Right lung (tissue), 5 donors: ENCODE measurements around the gene ZMYND10. TPM values are rescaled to one million over a fixed set of nuclear protein-coding genes. Genes with fewer than 3 reads are reported as not detected.

Source experiments
- polyA plus RNA-seq, 5 donors: library from polyadenylated mRNA; unstranded; fragments of 120-200 nt; gene quantifications; one replicate each; pipeline versions ENCODE4 v1.2.1 to v1.2.3, GENCODE V29; 2013; ENCODE audit warnings: inconsistent platforms in 1 of 5, low replicate concordance in 1 of 5; ENCODE audit not compliant: insufficient read length in 5 of 5, insufficient read depth in 1 of 5

The ZMYND10 gene
- polyA plus RNA-seq, 5 donors, result 4.7 to 32.7 (median 20.9) TPM

Other genes starting within 250 kb of the ZMYND10 start
- gene SEMA3F, start 190.4 kb downstream of the ZMYND10 start, polyA plus RNA-seq, result 10 to 100 TPM; 33.1 to 57.1 (median 44.4) TPM
- gene GNAT1, start 154.1 kb downstream of the ZMYND10 start, polyA plus RNA-seq, result not detected
- 10 to 100 TPM in 1 of 5 donors, 1 to 10 TPM in 4; 5.3 to 10.0 (median 7.9) TPM for gene SLC38A3, start 140.5 kb downstream of the ZMYND10 start, polyA plus RNA-seq
- 100 to 1,000 TPM; 234 to 282 (median 257) TPM for gene GNAI2, start 109.5 kb downstream of the ZMYND10 start, polyA plus RNA-seq
- 10 to 100 TPM; 14.9 to 31.5 (median 29.6) TPM for gene SEMA3B, start 76.6 kb downstream of the ZMYND10 start, polyA plus RNA-seq
- 1 to 10 TPM in 1 of 5 donors, under 1 TPM in 4; 0.14 to 1.4 (median 0.36) TPM for gene LSMEM2, start 66.6 kb downstream of the ZMYND10 start, polyA plus RNA-seq
- 10 to 100 TPM; 26.6 to 46.5 (median 34.0) TPM for gene IFRD2, start 53.3 kb downstream of the ZMYND10 start, polyA plus RNA-seq
- gene HYAL3, start 46.3 kb downstream of the ZMYND10 start, polyA plus RNA-seq, result 1 to 10 TPM; 2.9 to 5.8 (median 3.2) TPM
- 10 to 100 TPM in 1 of 5 donors, 1 to 10 TPM in 4; 6.1 to 10.2 (median 7.9) TPM for gene NAA80, start 46.3 kb downstream of the ZMYND10 start, polyA plus RNA-seq
- 1 to 10 TPM; 2.2 to 3.1 (median 2.5) TPM for gene HYAL1, start 42.2 kb downstream of the ZMYND10 start, polyA plus RNA-seq
- gene HYAL2, start 23.0 kb downstream of the ZMYND10 start, polyA plus RNA-seq, result 100 to 1,000 TPM in 1 of 5 donors, 10 to 100 TPM in 4; 67.8 to 113 (median 77.3) TPM
- 10 to 100 TPM; 18.4 to 26.2 (median 18.9) TPM for gene TUSC2, start 17.5 kb downstream of the ZMYND10 start, polyA plus RNA-seq
- gene RASSF1, start 4.9 kb downstream of the ZMYND10 start, polyA plus RNA-seq, result 10 to 100 TPM; 24.1 to 34.2 (median 27.9) TPM
- 10 to 100 TPM; 27.5 to 36.0 (median 30.8) TPM for gene NPRL2, start 5.0 kb upstream of the ZMYND10 start, polyA plus RNA-seq
- 10 to 100 TPM in 2 of 5 donors, 1 to 10 TPM in 3; 7.8 to 12.1 (median 9.5) TPM for gene CYB561D2, start 5.1 kb upstream of the ZMYND10 start, polyA plus RNA-seq
- 10 to 100 TPM; 22.2 to 38.0 (median 27.5) TPM for gene TMEM115, start 13.8 kb upstream of the ZMYND10 start, polyA plus RNA-seq
- 10 to 100 TPM; 11.3 to 33.6 (median 27.5) TPM for gene CACNA2D2, start 157.9 kb upstream of the ZMYND10 start, polyA plus RNA-seq
- gene C3orf18, start 222.0 kb upstream of the ZMYND10 start, polyA plus RNA-seq, result 10 to 100 TPM; 16.5 to 23.6 (median 22.8) TPM
- 10 to 100 TPM; 20.9 to 29.4 (median 23.5) TPM for gene HEMK1, start 223.8 kb upstream of the ZMYND10 start, polyA plus RNA-seq